Choroid plexus epithelial cell (primary cell): ENCODE measurements around the gene HOXC9.
"Not testable (repeated sequence)": the region's sequence is repeated elsewhere in the genome, so short reads cannot be mapped to it uniquely, and the experiment has no call there.

Source experiments
- DNase-seq: peaks from one replicate; pipeline ENCODE4 v3.0.0-alpha.2; 2010; ENCODE audit warnings: low read depth
- H3K4me3 ChIP-seq: 2 replicates; pipeline ENCODE4 v1.5.1; 2011; ENCODE audit warnings: low read depth, mild to moderate bottlenecking, control low read depth, low read length, moderate library complexity
- TF ChIP-seq, protein P1 (sequence below): conservative IDR thresholded peaks from 2 replicates; pipeline ENCODE4 v1.5.1; 2011; ENCODE audit warnings: low read depth, mild to moderate bottlenecking, control low read depth, inconsistent platforms, low read length, moderate library complexity

The HOXC9 gene

GRCh38 chr12:54038284-54038870 lies 38.4 kb downstream of the HOXC9 start:
- DNase-seq: no peak
- TF ChIP-seq, protein P1, sequence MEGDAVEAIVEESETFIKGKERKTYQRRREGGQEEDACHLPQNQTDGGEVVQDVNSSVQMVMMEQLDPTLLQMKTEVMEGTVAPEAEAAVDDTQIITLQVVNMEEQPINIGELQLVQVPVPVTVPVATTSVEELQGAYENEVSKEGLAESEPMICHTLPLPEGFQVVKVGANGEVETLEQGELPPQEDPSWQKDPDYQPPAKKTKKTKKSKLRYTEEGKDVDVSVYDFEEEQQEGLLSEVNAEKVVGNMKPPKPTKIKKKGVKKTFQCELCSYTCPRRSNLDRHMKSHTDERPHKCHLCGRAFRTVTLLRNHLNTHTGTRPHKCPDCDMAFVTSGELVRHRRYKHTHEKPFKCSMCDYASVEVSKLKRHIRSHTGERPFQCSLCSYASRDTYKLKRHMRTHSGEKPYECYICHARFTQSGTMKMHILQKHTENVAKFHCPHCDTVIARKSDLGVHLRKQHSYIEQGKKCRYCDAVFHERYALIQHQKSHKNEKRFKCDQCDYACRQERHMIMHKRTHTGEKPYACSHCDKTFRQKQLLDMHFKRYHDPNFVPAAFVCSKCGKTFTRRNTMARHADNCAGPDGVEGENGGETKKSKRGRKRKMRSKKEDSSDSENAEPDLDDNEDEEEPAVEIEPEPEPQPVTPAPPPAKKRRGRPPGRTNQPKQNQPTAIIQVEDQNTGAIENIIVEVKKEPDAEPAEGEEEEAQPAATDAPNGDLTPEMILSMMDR: no peak
- H3K4me3 ChIP-seq: no peak overlapping the region

- no peak overlapping the region for H3K4me3 ChIP-seq
- TF ChIP-seq, protein P1: no peak
- DNase-seq: no peak
These were observed 39.0 kb downstream of the HOXC9 start for GRCh38 chr12:54038871-54039414.

- TF ChIP-seq, protein P1: no peak
- no peak for DNase-seq
These were observed 39.6 kb downstream of the HOXC9 start for GRCh38 chr12:54039417-54040147.

DNA sequence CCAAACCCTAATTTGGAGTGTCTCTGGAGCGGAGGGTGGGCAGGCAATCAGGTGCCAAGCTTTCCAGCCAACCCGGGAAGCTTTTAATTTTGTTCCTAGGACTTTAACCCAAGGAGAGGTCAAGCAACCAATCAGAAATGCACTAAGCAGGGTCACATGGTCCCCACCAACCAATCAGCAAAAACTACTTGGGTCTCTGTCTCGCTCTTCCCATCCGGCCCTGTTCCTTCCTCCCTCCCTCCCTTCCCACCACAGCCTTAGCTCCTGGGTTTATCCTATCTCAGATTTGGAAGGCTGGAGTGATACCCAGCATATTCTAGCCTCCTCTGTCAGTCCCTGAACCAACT lies 40.2 kb downstream of the HOXC9 start:
- no peak overlapping the region for H3K4me3 ChIP-seq
- TF ChIP-seq, protein P1: no peak
- DNase-seq: no peak

More at GRCh38 chr12:54039417-54040147, 39.6 kb downstream of the HOXC9 start:
- H3K4me3 ChIP-seq: no peak overlapping the region

DNA sequence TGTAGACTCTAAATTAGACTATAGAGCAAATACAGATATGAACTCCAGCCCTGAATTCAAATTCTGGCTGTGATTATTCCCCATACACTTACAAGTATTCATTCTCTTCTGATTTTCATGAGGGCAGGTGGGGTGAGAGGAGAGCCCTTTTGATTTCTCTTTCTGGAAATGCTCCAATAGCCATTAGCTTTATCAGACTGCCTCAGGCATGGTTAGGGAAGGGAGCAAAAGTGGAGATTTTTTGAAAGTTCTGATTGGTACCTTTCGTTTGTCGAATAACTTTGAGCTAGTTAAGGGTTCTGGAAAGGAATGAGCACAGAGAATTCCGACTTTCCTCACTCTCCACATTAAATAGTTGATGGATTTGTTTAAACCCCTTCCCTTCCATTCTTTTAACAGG lies 40.7 kb downstream of the HOXC9 start:
- DNase-seq: no peak
- TF ChIP-seq, protein P1: no peak
- H3K4me3 ChIP-seq: no peak overlapping the region

DNA sequence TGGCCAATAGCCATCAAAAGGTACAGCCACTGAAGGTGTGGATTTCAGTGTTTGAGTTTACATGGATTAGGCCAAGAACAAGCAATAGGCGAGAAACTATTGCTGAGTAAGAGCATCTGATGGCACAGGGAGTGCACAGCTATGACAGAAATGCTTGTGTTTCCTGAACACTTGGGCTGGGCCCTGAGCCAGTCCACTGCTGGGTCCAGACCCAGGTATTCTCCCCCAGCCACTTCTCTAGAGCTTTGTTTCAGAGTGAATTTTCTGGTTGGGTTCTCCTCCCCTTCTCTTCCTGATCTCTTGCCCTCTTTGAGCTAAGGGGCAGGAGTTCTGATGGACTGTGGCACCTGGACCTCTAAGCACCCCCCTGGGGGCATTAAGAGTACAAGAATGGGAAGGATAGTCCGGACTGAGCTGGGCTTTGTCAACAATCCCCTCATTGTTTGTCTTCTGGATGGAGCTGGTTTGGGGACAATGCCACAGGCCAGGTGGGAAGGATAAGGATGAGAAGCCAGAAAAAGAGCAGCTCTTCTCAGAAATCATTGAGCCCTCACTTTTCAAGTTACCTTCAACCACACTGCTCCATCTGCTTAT lies 41.2 kb downstream of the HOXC9 start:
- no peak overlapping the region for H3K4me3 ChIP-seq
- TF ChIP-seq, protein P1: no peak
- DNase-seq: no peak

DNA sequence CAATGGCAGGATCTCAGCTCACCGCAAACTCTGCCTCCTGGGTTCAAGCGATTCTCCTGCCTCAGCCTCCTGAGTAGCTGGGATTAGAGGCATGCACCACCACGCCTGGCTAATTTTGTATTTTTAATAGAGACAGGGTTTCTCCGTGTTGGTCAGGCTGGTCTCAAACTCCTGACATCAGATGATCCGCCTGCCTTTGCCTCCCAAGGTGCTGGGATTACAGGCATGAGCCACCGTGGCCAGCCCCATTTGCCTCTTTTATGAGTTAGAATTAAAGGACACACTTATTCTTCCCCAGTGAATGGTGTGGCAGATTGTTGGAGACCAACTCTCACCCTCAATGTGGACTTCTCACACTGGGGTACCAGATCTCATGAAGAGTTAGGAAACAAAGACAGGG lies 42.1 kb downstream of the HOXC9 start:
- DNase-seq, H3K4me3 ChIP-seq: not testable (repeated sequence)
